Ovary (tissue), 10 donors: Measurements from ENCODE around the gene HDAC6. TPM values are rescaled to one million over a fixed set of nuclear protein-coding genes. Genes with fewer than 3 reads are reported as not detected.
A peak's percentile ranks its signal among the peaks of the same experiment; 100 is the strongest.

Source experiments
- DNase-seq, 5 donors: peaks; one replicate each; pipeline ENCODE4 v3.0.0-alpha.2; 2019 to 2020
- H3K27ac ChIP-seq, 2 donors: fragments of 200-600 bp; one replicate each; pipeline versions ENCODE4 v1.5.1 to v1.8.0; 2019 to 2022
- H3K27me3 ChIP-seq: fragments of 200-600 bp; one replicate; pipeline ENCODE4 v1.8.0; 2022
- H3K36me3 ChIP-seq: fragments of 200-600 bp; sonication (generic); one replicate; pipeline ENCODE4 v1.5.1; 2019
- H3K4me1 ChIP-seq: one replicate; pipeline ENCODE4 v1.8.1; 2013; ENCODE audit warnings: mild to moderate bottlenecking, moderate library complexity; ENCODE audit not compliant: insufficient read depth
- H3K4me3 ChIP-seq: fragments of 200-600 bp; sonication (generic); one replicate; pipeline ENCODE4 v1.5.1; 2017
- H3K9me3 ChIP-seq, 2 donors: fragments of 200-600 bp in 1 of 2; sonication (generic) in 1 of 2; one replicate each; pipeline versions ENCODE4 v1.5.1 to v1.8.1; 2013 to 2019; ENCODE audit warnings: mild to moderate bottlenecking in 1 of 2, moderate library complexity in 1 of 2
- EP300 ChIP-seq: sonication (generic); formaldehyde crosslinking; IDR thresholded peaks from one replicate; pipeline ENCODE4 v1.6.1; 2017; ENCODE audit warnings: antibody characterized with exemption
- POLR2A ChIP-seq: fragments of 450-650 bp; IDR thresholded peaks from one replicate; pipeline ENCODE4 v1.6.1; 2017; ENCODE audit warnings: antibody characterized with exemption, mild to moderate bottlenecking, moderate library complexity
- WGBS, 3 donors: extraction: QIAGEN DNeasy Blood & Tissue Kit in 1 of 3; methylation state at CpG; one replicate each; pipeline versions ENCODE4 v1.1.5 to v1.1.7; 2013 to 2017; 5-methylcytosine and 5-hydroxymethylcytosine counted together
- intact Hi-C, 4 donors: fragments of 100-400 bp; cut with DNase I; formaldehyde crosslinking; loops; one replicate each; pipeline versions ENCODE4 v1.11.0 to v1.15.1; 2022 to 2023
- long read RNA-seq, 3 donors: library from polyadenylated mRNA in 2 of 3; unstranded in 2 of 3; transcript quantifications; one replicate each; pipeline ENCODE4 v2.0.0 and lab custom pipeline, GENCODE V29; 2021 to 2026
- polyA plus RNA-seq, 2 donors: library from polyadenylated mRNA; stranded (reverse); fragments of 200-250 nt in 1 of 2; fragments of 350-450 nt in 1 of 2; fragmentation: Illumina TruSeq in 1 of 2; extraction: RNeasy Lipid Tissue Mini Kit (QIAGEN cat#74804) in 1 of 2; gene quantifications; one replicate each; pipeline ENCODE4 v1.2.3, GENCODE V29; 2013 to 2014
- total RNA-seq, 7 donors: library from RNA; depleted of rRNA in 2 of 7; stranded (reverse); fragments of >200 nt in 2 of 7; fragmentation: NEBNext Ultra II Directional in 3 of 7; extraction: Animal tissue kit (Norgen Biotek cat#: 25700) in 3 of 7; gene quantifications; one replicate each; pipeline versions ENCODE4 v1.1.0 to v1.2.4, GENCODE V29; 2016 to 2023
- TF ChIP-seq, protein P1 (sequence below), 3 donors: fragments of 450-650 bp in 2 of 3; fragments of 200-600 bp in 1 of 3; IDR thresholded peaks; one replicate each; pipeline versions ENCODE4 v1.5.1 to v1.8.0; 2016 to 2022; ENCODE audit warnings: antibody characterized with exemption in 3 of 3, mild to moderate bottlenecking in 1 of 3
- donor health status: DM: no; HTN: no; CAD: no; lungs with moderate emphysema.
- donor health status: DM: no; HTN: no; CAD: no.
- donor health status: Bipolar disorder and iron deficiency.
- donor health status: DM: yes; HTN: yes; CAD: no.
- donor health status: DM: no; HTN: no; CAD: no.
- donor health status: DM: yes; HTN: yes; CAD: no.

HDAC6 gene
- 100 to 1,000 TPM in 2 of 7 donors, 10 to 100 TPM in 5; 49.1 to 115 (median 86.1) TPM for total RNA-seq
- 10 to 100 TPM; 56.7 to 95.3 TPM for polyA plus RNA-seq
- long read RNA-seq, donor 1, full-length matches to known transcripts, result 8 of 43 reads
- long read RNA-seq, donor 1, partial matches to known transcripts, result 30 of 43 reads
- long read RNA-seq, donor 1, other reads (novel, unspliced or antisense), result 5 of 43 reads
- long read RNA-seq, donor 2, full-length matches to known transcripts, result 10 of 44 reads
- long read RNA-seq, donor 2, partial matches to known transcripts, result 34 of 44 reads
- long read RNA-seq, donor 2, other reads (novel, unspliced or antisense), result 0 of 44 reads
- long read RNA-seq, donor 3, full-length matches to known transcripts, result 38 of 101 reads
- long read RNA-seq, donor 3, partial matches to known transcripts, result 29 of 101 reads
- long read RNA-seq, donor 3, other reads (novel, unspliced or antisense), result 34 of 101 reads

DNA sequence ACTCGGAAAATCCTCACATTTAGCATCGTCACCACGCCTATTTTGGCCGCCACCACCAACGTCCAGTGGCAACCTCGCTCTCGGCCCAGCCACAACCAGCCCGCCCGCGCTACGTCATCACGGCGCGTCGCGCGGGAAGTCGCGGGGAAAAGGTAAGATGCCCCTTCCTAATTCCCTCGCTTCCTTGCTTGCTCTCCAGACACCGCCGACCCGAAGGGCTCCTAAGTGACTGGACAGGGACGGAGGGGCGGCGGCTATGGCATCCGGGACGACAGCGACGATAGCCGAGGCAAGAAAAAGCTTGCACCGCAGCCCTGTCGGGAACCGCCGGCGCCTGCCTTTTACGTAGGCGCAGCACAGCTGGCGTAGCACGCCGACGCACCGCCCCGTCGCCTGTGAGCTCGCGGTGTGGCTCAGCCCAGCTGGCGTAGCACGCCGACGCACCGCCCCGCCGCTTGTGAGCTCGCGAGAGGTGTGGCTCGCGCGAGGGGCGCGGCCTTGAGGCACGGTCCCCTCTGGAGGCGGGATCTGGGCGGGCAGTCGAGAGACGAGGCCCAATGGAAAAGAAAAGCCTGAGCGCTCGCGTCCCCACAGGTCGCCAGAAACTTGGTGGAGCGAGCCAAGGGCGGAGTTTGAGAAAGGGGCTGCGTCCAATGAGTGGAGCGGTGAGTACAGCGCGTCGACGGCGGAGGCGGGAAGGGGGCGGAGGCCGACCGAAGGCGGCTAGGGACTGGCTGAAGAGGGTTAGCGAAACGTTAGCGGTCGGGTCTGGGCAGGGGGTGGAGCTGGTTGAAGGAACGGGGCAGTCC, at the start of gene HDAC6:
Gene HDAC6, plus strand, starts transcription at position 788 of the 809 bp plus-strand sequence. CDS start 626 bp downstream, outside the sequence.
- Histone ChIP-seq H3K27ac (peak within 1 kb of the TSS; percentile 82 to 93), H3K4me3 (peak within 1 kb of the TSS; percentile 62), H3K27me3 (no peaks in the 10 kb centered on the region), H3K36me3 (no peaks in the 10 kb centered on the region), H3K4me1 (peaks cover 2% of the 10 kb centered on the region), H3K9me3 (no peaks in the 10 kb centered on the region)
- peak; percentile 94 to 97 (median 95) for DNase-seq
- intact Hi-C loops, result no loop called here
- TF ChIP-seq, protein P1, sequence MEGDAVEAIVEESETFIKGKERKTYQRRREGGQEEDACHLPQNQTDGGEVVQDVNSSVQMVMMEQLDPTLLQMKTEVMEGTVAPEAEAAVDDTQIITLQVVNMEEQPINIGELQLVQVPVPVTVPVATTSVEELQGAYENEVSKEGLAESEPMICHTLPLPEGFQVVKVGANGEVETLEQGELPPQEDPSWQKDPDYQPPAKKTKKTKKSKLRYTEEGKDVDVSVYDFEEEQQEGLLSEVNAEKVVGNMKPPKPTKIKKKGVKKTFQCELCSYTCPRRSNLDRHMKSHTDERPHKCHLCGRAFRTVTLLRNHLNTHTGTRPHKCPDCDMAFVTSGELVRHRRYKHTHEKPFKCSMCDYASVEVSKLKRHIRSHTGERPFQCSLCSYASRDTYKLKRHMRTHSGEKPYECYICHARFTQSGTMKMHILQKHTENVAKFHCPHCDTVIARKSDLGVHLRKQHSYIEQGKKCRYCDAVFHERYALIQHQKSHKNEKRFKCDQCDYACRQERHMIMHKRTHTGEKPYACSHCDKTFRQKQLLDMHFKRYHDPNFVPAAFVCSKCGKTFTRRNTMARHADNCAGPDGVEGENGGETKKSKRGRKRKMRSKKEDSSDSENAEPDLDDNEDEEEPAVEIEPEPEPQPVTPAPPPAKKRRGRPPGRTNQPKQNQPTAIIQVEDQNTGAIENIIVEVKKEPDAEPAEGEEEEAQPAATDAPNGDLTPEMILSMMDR (IDR thresholded peaks at IDR 0.05), result no peak
- TF ChIP-seq EP300 (no peak), POLR2A (no peak)
- WGBS, 3 donors, result 34 to 49% (median 47%) methylated on average over 89 of the region's 89 CpGs

GRCh38 chrX:48752498-48752897, 49.4 kb upstream of the HDAC6 start:
- WGBS, 3 donors, result 69 to 84% (median 76%) methylated on average over 7 of the region's 7 CpGs
- Histone ChIP-seq H3K27ac (no peak overlapping the region), H3K4me3 (no peak overlapping the region), H3K27me3 (no peaks in the 10 kb centered on the region), H3K4me1 (no peaks in the 10 kb centered on the region), H3K36me3 (no peaks in the 10 kb centered on the region), H3K9me3 (no peaks in the 10 kb centered on the region)
- no peak for DNase-seq
- intact Hi-C loops, result no loop called here
- TF ChIP-seq EP300, result no peak
- TF ChIP-seq, protein P1 (IDR thresholded peaks at IDR 0.05), result no peak
- TF ChIP-seq POLR2A, result no peak

DNA sequence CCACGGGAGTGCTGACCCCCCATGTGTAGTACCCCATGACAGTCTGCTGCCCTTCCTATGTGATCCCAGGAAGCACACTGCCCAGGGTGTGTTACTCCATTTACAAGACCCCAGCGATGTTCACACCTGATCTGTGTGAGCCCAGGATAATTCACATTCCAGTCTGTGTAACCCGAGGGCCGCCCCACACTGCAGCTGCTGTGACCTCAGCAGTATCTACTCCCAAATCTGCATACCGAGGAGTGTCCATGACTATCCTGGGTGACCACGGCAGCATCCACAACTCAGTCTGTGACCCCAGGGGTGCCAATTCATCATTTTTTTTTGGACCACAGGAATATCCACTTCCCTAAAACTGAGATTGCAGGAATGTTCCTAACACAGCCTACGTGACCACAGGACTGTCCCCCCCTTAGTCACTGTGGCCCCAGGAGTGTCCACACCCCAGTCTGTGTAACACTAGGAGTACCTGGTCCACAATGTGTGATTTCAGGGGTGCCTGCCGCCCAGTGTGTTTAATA, 48.1 kb upstream of the HDAC6 start:
- intact Hi-C loops, result no loop called here
- WGBS, 3 donors, result 65 to 66% (median 65%) methylated on average over 8 of the region's 8 CpGs
- Histone ChIP-seq H3K27me3 (no peaks in the 10 kb centered on the region), H3K27ac (no peak overlapping the region), H3K4me3 (no peak overlapping the region), H3K9me3 (no peaks in the 10 kb centered on the region), H3K36me3 (no peaks in the 10 kb centered on the region), H3K4me1 (no peaks in the 10 kb centered on the region)
- no peak for DNase-seq
- TF ChIP-seq POLR2A, result no peak
- no peak for TF ChIP-seq EP300

- TF ChIP-seq, protein P1 (IDR thresholded peaks at IDR 0.05), result no peak
- TF ChIP-seq POLR2A (no peak), EP300 (no peak)
- no peak overlapping the region for H3K4me3 ChIP-seq
- no peaks in the 10 kb centered on the region for H3K36me3 ChIP-seq
- H3K4me1 ChIP-seq, result no peaks in the 10 kb centered on the region
- intact Hi-C loops, result no loop called here
- 62 to 70% (median 62%) methylated on average over 8 of the region's 8 CpGs for WGBS, 3 donors
- H3K9me3 ChIP-seq, result no peaks in the 10 kb centered on the region
- DNase-seq, result no peak
- H3K27ac ChIP-seq, result no peak overlapping the region
- no peaks in the 10 kb centered on the region for H3K27me3 ChIP-seq
Measured at GRCh38 chrX:48754238-48754637, 47.6 kb upstream of the HDAC6 start.
